Osteocyte (in vitro differentiated cells): ENCODE data around the gene ZFY. TPM values are rescaled to one million over a fixed set of nuclear protein-coding genes. Genes with fewer than 3 reads are reported as not detected.

Source experiments
- DNase-seq: peaks from one replicate; pipeline ENCODE4 v3.0.0; 2021; ENCODE audit warnings: mixed read lengths; ENCODE audit not compliant: unreplicated experiment; ENCODE audit errors: extremely low spot score
- H3K27ac Mint-ChIP-seq: one replicate; pipeline ENCODE4 v1.8.0; 2021; ENCODE audit warnings: mild to moderate bottlenecking, mixed read lengths; ENCODE audit not compliant: unreplicated experiment
- H3K27me3 Mint-ChIP-seq: one replicate; pipeline ENCODE4 v1.8.0; 2021; ENCODE audit warnings: mixed read lengths; ENCODE audit not compliant: unreplicated experiment
- H3K36me3 Mint-ChIP-seq: one replicate; pipeline ENCODE4 v1.8.0; 2021; ENCODE audit warnings: mixed read lengths; ENCODE audit not compliant: unreplicated experiment
- H3K4me1 Mint-ChIP-seq: one replicate; pipeline ENCODE4 v1.8.0; 2021; ENCODE audit warnings: mixed read lengths; ENCODE audit not compliant: unreplicated experiment
- H3K4me3 Mint-ChIP-seq: one replicate; pipeline ENCODE4 v1.8.0; 2021; ENCODE audit warnings: mild to moderate bottlenecking, moderate library complexity, mixed read lengths; ENCODE audit not compliant: unreplicated experiment
- H3K9me3 Mint-ChIP-seq: one replicate; pipeline ENCODE4 v1.8.0; 2021; ENCODE audit warnings: mixed read lengths; ENCODE audit not compliant: unreplicated experiment
- total RNA-seq: library from RNA; stranded (reverse); gene quantifications from 2 replicates; pipeline ENCODE4 v1.2.1, GENCODE V29; 2021
- TF ChIP-seq, protein P1 (sequence below): fragments of 200-600 bp; sonication (generic); IDR thresholded peaks from 2 replicates; pipeline ENCODE4 v1.5.0; 2021; ENCODE audit warnings: antibody characterized with exemption, mild to moderate bottlenecking, moderate library complexity

Gene ZFY
- total RNA-seq, 1 donor from 2014 or later = not detected

DNA sequence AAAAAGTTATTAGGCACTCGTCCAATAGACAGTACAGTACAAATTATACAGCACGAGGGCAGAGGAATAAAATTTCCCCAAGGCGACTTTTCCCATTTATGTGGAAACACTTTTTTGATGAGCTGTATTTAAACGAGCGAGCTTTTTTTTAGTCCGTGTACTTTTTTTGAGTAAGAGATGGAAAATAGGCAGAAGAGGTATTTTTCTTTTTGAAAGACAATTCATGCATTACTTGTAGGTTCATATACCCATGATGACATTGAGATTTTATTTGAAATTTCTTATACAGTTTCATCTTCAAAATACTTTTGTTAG lies 1.2 kb downstream of the ZFY start:
- TF ChIP-seq, protein P1, sequence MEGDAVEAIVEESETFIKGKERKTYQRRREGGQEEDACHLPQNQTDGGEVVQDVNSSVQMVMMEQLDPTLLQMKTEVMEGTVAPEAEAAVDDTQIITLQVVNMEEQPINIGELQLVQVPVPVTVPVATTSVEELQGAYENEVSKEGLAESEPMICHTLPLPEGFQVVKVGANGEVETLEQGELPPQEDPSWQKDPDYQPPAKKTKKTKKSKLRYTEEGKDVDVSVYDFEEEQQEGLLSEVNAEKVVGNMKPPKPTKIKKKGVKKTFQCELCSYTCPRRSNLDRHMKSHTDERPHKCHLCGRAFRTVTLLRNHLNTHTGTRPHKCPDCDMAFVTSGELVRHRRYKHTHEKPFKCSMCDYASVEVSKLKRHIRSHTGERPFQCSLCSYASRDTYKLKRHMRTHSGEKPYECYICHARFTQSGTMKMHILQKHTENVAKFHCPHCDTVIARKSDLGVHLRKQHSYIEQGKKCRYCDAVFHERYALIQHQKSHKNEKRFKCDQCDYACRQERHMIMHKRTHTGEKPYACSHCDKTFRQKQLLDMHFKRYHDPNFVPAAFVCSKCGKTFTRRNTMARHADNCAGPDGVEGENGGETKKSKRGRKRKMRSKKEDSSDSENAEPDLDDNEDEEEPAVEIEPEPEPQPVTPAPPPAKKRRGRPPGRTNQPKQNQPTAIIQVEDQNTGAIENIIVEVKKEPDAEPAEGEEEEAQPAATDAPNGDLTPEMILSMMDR = no peak
- no peaks in the 10 kb centered on the region for H3K27me3 Mint-ChIP-seq
- no peak overlapping the region for H3K4me3 Mint-ChIP-seq
- H3K27ac Mint-ChIP-seq = no peak overlapping the region
- no peaks in the 10 kb centered on the region for H3K9me3 Mint-ChIP-seq
- DNase-seq = no peak
- no peaks in the 10 kb centered on the region for H3K4me1 Mint-ChIP-seq
- no peaks in the 10 kb centered on the region for H3K36me3 Mint-ChIP-seq

DNA sequence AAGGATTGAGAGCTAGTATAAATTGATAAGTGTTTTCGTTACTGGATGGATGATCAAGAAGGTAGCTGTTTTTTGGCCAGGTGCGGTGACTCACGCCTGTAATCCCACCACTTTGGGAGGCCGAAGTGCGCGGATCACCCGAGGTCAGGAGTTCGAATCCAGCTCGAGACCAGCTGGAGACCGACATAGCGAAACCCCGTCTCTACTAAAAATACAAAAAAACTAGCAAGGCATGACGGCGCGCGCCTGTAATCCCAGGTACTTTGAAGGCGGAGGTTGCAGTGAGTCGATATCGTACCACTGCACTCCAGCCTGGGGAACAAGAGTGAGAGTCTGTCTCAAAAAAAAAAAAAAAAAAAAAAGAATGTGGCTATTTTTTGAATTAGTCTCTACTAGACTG lies 2.0 kb downstream of the ZFY start:
- Mint-ChIP-seq H3K27ac (no peak overlapping the region), H3K36me3 (no peaks in the 10 kb centered on the region), H3K9me3 (no peaks in the 10 kb centered on the region), H3K27me3 (no peaks in the 10 kb centered on the region), H3K4me3 (no peak overlapping the region), H3K4me1 (no peaks in the 10 kb centered on the region)
- no peak for DNase-seq
- TF ChIP-seq, protein P1 = no peak

DNA sequence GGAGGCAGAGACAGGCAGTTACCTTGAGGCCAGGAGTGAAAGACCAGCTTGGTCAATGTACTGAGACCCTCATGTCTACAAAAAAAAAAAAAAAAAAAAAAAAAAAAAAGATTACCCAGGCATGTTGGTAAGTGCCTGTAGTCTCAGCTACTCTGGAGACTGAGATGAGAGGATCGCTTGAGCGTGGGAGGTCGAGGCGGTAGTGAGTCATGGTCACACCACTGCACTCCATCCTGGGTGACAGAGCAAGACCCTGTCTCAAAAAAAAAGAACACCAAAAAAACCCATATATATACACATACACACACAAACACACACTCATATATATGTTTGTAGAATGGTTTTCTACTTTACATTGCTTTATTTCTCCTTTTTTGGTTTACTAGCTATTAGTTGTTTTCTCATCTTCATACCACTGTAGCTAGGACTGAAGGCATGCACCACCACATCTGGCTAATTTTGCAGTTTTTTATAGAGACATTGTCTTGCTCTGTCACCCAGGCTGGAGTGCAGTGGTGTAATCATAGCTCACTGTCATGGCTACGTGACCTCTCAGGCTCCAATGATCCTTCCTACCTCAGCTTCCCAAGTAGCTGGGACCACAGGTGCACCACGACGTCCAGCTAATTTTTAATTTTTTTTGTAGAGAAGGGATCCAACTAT lies 14.5 kb downstream of the ZFY start:
- Mint-ChIP-seq H3K27ac (no peak overlapping the region), H3K4me3 (no peak overlapping the region), H3K4me1 (no peaks in the 10 kb centered on the region), H3K9me3 (no peaks in the 10 kb centered on the region), H3K36me3 (no peaks in the 10 kb centered on the region), H3K27me3 (no peaks in the 10 kb centered on the region)
- TF ChIP-seq, protein P1 = no peak
- no peak for DNase-seq

DNA sequence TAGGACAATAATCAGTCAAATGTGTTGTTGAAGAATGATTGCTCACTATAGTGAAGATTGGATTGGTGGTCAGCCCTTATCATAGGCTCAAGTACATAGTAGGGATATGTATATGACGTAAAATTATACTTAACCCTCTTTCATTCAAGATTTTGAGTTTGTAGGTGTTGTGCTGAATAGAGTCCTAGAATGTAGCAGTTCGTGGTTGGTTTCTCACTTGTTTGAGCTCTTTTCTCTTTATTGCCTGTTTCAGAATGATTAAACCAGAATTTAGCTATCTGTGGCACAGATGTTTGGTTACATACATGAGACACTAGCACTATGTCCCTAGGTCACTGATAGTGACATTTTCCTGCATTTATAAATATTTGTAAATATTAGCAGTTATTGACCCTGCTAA lies 15.5 kb downstream of the ZFY start:
- no peak for DNase-seq
- no peaks in the 10 kb centered on the region for H3K9me3 Mint-ChIP-seq
- no peak overlapping the region for H3K27ac Mint-ChIP-seq
- no peaks in the 10 kb centered on the region for H3K4me1 Mint-ChIP-seq
- TF ChIP-seq, protein P1 = no peak
- no peaks in the 10 kb centered on the region for H3K36me3 Mint-ChIP-seq
- no peak overlapping the region for H3K4me3 Mint-ChIP-seq
- no peaks in the 10 kb centered on the region for H3K27me3 Mint-ChIP-seq

DNA sequence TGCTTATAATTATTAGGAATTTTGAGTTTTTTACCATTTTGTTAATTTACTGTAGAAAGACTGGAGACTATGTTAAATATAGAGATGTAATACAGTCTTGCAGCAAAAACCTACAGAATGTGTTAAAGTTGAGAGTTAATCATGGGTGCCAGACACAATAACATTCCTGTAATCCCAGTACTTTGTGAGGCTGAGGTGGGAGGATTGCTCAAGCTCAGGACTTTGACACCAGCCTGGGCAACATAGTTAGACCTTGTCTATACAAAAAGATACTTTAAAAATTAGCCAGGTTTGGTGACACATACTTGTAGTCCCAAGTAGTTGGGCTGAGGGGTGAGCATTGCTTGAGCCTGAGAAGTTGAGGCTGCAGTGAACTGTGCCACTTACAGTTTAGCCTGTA lies 17.7 kb downstream of the ZFY start:
- TF ChIP-seq, protein P1 = no peak
- H3K36me3 Mint-ChIP-seq = no peaks in the 10 kb centered on the region
- H3K4me1 Mint-ChIP-seq = no peaks in the 10 kb centered on the region
- no peak overlapping the region for H3K4me3 Mint-ChIP-seq
- H3K9me3 Mint-ChIP-seq = no peaks in the 10 kb centered on the region
- no peak for DNase-seq
- H3K27me3 Mint-ChIP-seq = no peaks in the 10 kb centered on the region
- no peak overlapping the region for H3K27ac Mint-ChIP-seq
